CD4-positive, alpha-beta T cell treated with Interleukin-1 beta for 1 hour (primary cell): ENCODE results near the gene SPEG.

Source experiments
- DNase-seq, 2 donors: peaks; one replicate each; pipeline ENCODE4 v3.0.0-alpha.2; 2020 to 2022

Gene SPEG

DNA sequence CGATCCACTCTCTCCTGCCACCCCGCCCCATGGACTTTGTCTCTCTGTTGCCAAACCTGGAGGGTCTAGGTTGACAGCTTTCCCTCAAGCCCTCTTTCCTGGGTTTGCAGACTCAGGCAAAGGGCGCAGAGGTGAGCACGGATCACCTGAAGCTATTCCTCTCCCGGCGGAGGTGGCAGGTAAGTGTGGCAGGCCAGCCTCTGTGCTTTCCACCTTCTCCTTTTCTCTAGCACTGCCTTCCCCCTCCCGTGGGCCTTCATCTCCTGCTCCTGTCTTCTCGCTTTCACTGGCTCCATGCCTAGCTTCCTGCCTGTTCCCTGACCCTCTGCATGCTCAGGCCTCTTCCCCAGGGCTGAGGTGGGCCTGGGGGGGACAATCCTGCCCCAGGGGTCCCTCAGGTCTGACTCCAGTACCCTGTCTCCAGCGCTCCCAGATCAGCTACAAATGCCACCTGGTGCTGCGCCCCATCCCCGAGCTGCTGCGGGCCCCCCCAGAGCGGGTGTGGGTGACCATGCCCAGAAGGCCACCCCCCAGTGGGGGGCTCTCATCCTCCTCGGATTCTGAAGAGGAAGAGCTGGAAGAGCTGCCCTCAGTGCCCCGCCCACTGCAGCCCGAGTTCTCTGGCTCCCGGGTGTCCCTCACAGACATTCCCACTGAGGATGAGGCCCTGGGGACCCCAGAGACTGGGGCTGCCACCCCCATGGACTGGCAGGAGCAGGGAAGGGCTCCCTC lies 48.2 kb downstream of the SPEG start:
- no peak for DNase-seq

DNA sequence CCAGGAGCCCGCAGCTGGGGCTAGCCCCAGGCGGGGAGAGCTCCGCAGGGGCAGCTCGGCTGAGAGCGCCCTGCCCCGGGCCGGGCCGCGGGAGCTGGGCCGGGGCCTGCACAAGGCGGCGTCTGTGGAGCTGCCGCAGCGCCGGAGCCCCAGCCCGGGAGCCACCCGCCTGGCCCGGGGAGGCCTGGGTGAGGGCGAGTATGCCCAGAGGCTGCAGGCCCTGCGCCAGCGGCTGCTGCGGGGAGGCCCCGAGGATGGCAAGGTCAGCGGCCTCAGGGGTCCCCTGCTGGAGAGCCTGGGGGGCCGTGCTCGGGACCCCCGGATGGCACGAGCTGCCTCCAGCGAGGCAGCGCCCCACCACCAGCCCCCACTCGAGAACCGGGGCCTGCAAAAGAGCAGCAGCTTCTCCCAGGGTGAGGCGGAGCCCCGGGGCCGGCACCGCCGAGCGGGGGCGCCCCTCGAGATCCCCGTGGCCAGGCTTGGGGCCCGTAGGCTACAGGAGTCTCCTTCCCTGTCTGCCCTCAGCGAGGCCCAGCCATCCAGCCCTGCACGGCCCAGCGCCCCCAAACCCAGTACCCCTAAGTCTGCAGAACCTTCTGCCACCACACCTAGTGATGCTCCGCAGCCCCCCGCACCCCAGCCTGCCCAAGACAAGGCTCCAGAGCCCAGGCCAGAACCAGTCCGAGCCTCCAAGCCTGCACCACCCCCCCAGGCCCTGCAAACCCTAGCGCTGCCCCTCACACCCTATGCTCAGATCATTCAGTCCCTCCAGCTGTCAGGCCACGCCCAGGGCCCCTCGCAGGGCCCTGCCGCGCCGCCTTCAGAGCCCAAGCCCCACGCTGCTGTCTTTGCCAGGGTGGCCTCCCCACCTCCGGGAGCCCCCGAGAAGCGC lies 49.1 kb downstream of the SPEG start:
- DNase-seq: no peak

DNA sequence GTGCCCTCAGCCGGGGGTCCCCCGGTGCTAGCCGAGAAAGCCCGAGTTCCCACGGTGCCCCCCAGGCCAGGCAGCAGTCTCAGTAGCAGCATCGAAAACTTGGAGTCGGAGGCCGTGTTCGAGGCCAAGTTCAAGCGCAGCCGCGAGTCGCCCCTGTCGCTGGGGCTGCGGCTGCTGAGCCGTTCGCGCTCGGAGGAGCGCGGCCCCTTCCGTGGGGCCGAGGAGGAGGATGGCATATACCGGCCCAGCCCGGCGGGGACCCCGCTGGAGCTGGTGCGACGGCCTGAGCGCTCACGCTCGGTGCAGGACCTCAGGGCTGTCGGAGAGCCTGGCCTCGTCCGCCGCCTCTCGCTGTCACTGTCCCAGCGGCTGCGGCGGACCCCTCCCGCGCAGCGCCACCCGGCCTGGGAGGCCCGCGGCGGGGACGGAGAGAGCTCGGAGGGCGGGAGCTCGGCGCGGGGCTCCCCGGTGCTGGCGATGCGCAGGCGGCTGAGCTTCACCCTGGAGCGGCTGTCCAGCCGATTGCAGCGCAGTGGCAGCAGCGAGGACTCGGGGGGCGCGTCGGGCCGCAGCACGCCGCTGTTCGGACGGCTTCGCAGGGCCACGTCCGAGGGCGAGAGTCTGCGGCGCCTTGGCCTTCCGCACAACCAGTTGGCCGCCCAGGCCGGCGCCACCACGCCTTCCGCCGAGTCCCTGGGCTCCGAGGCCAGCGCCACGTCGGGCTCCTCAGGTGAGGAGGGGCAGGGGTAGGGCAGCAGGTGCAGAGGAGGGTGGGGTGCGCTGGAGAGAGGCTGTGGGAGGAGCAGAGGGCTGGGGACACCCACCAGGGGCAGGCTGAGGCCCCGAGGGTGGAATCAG lies 49.9 kb downstream of the SPEG start:
- DNase-seq: no peak

DNA sequence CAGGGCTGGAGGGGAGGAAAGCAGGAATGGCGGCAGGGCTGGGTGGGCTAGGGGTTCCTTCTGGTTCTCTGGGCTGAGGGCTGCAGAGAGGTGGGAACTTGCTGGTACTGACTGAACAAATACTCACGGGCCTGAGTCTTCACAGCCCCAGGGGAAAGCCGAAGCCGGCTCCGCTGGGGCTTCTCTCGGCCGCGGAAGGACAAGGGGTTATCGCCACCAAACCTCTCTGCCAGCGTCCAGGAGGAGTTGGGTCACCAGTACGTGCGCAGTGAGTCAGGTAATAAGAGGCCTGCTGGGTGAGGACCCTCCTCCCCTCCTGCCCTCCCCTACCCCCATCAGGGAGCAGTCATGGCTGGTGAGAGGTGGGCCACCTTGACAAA lies 50.5 kb downstream of the SPEG start:
- DNase-seq: no peak

DNA sequence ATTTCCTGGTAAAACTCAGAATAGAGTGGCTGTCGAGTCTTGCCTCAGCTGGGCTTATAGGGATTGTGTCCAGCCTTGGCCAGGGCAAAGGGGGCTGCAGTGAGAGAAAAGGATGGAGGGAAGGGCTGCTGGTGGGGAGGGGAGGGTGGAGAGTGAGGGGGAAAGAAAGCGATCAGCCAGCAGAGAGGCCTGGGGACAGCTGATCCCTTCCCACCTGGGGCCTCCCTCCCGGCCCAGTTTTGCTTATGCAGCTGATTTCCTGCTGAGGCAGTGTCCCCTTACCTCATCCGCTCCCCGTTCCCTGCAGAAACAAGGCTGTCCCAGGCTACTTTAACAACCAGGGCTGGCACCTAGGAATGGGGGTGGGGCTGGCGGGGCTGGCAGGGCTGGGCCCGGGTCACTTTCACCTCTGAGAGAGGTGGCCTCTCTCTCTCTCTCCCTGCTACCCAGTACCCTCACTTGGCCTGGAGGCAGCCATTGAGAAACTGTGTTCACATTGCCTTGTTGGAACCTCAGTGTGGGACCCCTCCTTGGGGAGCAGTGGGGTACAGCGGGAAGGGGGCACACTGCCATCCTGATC lies 51.8 kb downstream of the SPEG start:
- no peak for DNase-seq

DNA sequence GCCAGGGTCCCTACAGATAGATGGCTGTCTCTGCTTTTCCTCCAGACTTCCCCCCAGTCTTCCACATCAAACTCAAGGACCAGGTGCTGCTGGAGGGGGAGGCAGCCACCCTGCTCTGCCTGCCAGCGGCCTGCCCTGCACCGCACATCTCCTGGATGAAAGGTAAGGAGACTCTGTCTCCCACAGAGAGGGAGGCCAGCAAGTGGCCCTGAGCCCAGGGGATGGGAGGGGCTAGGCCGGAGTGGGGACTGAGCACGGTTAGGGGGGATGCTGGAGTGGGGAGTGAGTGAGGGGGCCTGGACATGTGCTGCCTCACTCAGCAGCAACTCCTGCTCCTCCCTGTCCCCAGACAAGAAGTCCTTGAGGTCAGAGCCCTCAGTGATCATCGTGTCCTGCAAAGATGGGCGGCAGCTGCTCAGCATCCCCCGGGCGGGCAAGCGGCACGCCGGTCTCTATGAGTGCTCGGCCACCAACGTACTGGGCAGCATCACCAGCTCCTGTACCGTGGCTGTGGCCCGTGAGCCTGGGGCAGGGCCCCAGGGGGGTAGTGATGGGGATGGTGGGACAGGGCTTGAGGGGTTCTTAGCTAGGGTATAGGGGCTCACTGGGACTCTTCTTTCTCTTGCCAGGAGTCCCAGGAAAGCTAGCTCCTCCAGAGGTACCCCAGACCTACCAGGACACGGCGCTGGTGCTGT lies 53.7 kb downstream of the SPEG start:
- DNase-seq: no peak

DNA sequence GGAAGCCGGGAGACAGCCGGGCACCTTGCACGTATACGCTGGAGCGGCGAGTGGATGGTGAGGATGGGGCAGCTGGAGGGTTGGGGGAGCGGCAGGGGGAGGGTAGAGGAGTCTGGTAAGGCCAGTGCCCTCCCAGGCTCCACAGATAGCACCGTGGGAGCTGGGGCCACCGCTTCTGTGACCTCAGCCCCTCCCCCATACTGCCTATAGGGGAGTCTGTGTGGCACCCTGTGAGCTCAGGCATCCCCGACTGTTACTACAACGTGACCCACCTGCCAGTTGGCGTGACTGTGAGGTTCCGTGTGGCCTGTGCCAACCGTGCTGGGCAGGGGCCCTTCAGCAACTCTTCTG lies 54.2 kb downstream of the SPEG start:
- DNase-seq: no peak

DNA sequence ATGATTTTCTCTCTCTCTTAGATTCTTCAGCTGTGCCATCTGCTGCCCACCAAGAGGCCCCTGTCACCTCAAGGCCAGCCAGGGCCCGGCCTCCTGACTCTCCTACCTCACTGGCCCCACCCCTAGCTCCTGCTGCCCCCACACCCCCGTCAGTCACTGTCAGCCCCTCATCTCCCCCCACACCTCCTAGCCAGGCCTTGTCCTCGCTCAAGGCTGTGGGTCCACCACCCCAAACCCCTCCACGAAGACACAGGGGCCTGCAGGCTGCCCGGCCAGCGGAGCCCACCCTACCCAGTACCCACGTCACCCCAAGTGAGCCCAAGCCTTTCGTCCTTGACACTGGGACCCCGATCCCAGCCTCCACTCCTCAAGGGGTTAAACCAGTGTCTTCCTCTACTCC lies 54.7 kb downstream of the SPEG start:
- no peak for DNase-seq

DNA sequence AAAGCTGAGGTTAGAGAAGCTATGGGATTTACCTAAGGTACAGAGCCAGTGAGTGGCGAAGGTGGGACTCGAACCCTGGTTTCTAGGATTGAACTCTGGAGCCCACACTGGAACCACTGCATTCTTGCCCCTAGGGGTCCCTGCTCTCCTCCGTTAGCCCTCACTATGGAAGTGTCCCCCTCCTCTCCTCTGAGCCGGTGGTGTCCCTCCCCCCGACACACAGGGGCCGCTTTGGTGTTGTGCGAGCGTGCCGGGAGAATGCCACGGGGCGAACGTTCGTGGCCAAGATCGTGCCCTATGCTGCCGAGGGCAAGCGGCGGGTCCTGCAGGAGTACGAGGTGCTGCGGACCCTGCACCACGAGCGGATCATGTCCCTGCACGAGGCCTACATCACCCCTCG lies 55.5 kb downstream of the SPEG start:
- DNase-seq: no peak

DNA sequence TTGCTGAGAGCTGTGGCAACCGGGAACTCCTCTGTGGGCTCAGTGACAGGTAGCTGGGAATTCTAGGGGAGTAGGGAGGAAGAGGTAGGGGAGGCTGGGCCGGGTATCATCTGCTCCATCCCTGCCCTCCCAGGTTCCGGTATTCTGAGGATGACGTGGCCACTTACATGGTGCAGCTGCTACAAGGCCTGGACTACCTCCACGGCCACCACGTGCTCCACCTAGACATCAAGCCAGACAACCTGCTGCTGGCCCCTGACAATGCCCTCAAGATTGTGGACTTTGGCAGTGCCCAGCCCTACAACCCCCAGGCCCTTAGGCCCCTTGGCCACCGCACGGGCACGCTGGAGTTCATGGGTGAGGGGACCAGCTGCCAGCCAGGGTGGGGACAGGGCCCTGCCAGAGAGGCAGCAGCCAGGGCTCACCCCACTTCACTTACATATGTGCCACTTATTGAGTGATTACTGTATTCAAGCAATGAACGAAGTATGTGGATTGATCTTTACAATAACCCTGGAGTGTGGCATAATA lies 56.0 kb downstream of the SPEG start:
- DNase-seq: no peak

DNA sequence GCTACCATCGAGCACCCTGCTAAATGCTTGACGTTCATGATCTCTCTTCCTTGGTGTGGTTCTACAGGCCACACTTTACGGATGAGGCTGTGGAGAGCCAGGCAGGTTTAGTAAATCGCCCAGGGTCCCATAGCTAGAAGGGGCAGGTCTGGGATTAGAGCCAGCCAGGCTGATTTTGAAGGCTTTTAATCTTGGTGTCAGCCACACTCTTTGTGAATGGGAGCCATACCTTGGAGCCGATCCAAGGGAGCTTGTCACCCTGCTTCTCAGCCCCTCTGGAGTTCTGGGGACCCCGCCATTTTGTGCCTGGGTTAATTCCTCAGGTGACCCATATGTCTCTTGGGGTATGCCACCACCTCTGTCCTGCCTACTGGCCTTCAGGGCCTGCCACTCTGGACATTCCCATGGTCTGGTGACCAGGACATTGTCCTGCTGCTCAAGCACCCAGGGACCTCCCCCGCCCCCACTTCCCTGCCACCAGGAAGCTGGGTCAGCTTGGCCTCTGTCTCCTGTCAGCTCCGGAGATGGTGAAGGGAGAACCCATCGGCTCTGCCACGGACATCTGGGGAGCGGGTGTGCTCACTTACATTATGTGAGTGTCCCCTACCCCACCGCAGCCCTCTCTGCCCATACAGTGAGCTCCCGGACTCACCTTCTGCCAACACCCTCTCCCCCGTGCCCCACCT lies 56.8 kb downstream of the SPEG start:
- no peak for DNase-seq

DNA sequence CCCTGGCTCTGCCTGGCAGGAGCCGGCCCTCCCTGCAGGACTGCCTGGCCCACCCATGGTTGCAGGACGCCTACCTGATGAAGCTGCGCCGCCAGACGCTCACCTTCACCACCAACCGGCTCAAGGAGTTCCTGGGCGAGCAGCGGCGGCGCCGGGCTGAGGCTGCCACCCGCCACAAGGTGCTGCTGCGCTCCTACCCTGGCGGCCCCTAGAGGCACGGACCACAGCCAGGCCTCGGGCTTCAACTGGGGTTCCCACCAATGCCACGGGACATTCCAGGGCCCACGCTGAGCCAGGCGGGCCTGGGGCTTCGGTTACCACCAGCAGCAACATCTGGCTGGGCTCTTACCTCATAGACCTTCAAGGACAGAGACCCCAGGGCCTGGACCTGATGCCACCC lies 57.9 kb downstream of the SPEG start:
- no peak for DNase-seq

DNA sequence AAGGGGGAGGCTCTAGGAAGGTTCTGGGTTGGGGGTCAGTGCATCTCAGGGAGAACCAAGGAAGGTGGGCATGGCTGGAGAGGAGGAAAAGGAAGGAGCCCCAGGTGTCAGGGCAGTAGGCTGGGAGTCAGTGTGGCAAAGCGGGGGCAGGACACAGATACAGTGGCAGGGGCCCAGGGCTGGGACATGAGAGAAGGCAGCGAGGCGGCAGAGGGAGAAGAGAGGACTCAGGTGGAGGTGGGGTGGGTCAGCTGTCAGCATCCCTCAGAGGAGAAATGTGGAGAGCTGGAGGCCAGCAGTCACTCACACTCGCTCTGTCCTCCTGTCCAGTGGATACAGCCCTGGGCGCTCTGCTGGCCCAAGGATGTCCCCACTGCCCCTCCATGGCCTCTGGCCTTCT lies 58.4 kb downstream of the SPEG start:
- no peak for DNase-seq

DNA sequence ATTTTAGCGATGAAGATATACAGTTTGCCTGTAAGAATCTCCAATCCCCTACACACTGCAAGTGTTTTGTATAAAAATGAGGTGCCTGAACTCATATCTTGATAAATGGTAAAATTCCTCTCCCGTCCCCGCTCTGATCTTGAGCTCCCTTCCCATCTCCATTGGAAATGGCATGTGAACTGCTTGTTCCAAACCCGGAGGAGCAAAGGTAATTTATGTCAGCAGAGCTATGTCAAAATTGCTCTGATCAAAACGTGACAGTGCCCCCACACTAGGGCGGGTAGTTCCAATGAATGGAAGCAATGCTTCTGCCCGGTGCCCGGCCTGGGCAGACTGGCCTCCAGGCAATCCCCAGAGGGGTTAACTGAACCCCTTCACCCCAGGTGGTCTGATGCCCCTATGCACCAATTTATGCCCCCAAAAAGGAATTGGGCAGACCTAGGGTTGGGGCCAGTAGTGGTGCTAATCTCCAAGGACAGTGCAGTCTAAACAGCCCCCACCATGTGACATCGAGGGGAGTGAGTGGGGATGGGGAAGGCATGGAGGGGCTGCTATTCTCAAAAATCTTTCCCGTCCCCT lies 60.4 kb downstream of the SPEG start:
- no peak for DNase-seq

DNA sequence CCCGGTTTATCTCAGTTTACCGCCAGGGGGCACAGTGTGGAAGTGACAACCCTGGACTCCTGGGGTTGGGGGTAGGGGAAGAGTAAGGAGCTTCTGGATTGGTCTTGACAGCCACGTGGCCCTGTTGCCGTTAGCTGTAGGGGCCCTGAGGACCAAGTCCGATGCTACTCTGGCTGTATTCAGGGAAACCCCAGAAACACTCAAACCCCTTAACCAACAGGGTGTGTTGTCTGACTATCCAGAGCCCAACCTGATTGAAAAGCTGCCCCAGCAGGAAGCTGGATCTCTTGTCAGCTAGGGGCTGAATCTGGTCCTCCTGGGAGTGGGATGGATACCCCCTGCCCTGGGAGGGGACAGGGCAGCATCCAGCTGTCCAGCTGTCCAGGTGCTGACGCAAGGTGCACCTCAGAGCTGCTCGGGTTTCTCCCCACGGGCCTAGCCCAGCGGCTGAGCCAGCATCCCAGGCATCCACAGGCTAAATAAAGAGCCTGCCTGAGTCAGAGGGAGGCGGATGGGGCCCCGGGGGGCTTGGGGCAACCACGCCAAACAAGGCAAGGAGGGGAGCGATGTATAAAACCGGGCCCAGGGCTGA lies 61.0 kb downstream of the SPEG start:
- DNase-seq: peak; percentile 56 to 64

DNA sequence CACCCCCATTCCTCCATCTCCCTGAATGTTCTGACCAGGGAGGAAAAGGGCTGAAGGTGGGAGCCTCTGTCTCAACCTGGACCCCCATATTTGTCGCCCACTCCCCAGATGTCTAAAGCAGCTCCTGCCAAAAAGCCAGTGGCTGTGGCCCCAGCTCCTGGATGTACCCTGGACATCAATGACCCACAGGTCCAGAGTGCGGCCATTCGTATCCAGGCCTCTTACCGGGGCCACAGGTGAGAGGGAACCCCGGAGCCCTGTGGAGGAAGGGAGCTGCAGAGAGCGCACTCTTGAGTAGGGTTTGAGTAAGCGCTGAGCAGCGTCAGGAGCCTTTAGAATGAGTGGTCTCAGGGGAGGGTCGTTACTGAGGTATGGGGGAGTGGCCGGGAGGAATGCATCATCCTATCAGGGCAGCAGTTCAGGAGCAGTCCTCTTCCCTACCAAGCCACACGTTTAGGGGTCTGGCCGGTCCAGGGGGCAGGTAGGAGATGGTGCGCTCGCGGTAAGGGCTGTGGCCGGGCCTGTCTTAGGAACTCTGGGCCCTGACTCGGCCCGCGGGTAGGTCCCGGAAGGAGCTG lies 61.7 kb downstream of the SPEG start:
- DNase-seq: no peak

DNA sequence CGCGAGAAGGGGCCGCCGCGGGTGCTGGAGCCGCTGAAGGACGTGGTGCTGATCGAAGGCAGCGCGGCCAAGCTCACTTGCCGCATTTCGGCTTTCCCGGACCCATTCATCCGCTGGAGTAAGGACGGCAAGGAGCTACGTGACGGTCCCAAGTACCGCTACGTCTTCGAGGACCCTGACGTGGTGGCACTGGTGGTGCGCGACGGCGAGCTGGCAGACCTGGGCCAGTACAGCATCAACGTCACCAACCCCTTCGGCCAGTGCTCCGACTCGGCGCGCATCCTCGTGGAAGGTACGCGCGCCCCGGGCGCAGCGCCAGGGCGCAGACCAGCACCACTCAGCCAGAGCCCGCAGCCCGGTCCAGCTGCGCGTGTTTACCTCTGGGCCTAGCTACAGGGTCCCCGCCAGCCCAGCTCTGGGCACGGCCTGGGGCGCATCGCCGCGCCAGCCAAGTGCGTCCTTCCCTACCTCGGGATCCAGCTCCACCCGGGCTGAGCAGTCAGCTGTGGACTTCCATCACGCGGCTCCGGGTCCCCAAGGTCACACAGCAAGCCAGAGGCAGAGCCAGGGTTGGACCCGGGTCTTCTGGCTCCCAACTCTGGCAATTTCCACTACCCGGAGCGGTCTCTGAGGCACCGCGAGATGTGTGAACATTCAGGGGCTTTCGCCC lies 62.3 kb downstream of the SPEG start:
- DNase-seq: no peak

DNA sequence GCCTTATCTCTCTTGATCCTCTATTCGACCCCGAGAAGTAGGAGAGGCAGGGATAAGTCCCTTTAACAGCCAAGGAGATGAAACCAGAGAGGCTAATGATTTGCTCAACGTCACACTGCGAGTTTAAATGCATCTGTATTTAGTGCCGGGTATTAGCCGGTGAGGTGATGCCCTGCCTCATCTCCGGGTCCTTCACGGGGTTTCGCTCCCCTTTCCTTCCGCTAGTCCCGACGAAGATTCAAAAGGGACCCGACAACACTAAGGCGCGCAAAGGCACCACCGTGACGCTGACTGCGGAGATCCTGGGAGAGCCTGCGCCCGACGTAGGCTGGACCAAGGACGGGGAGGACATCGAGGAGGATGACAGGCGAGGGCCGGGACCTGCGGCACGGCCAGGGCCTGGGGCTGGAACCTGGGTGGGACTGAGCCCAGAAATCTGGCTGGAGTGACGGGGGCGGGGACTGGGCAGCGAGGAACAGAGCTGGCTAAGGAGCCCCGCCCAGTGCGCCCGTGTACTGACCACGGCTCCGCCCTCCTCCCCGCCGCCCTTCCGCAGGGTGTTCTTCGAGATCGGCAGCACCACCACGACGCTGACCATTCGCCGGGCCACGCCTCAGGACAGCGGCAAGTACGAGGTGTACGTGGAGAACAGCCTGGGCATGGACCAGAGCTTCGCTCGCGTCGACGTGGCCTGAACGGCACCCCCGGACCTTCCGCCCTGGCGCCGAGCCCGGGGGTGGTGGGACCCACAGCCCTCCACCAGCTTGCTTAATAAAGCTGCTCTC lies 63.0 kb downstream of the SPEG start:
- DNase-seq: peak; percentile 36 to 63
